ENCODE results near the gene E2F2.

E2F2 gene

GRCh38 chr1:23546897-23547584 lies 16.0 kb upstream of the E2F2 start:
- CTCF ChIA-PET = interaction anchor here (1.3 to 18.2 kb wide), 7 partner anchors 20 to 575 kb away, joined by 3 to 506 read pairs (median 29); no protein-coding TSS in a partner anchor
- H3K4me3 ChIP-seq (ENCODE audit: low read depth, low read length) = no peak overlapping the region
- no peak overlapping the region for H3K27ac ChIP-seq (ENCODE audit: extremely low read depth, low read depth, low read length)
- H3K4me1 ChIP-seq (ENCODE audit: control insufficient read depth, insufficient read depth, low read length) = no peaks in the 10 kb centered on the region
- POLR2A ChIA-PET = interaction anchor here (0.7 to 2.3 kb wide), 4 partner anchors 8 to 145 kb away, joined by 3 to 11 read pairs (median 4); partner anchors contain the start of genes ASAP3, ID3 and RPL11
- no peaks in the 10 kb centered on the region for H3K36me3 ChIP-seq (ENCODE audit: control insufficient read depth in 2 of 2, insufficient read depth in 1 of 2, low read length in 2 of 2)
- no peaks in the 10 kb centered on the region for H3K9me3 ChIP-seq (ENCODE audit: control insufficient read depth, insufficient read depth, low read depth, low read length)
- TF ChIP-seq SCRT2 (tag by site-specific recombination; IDR thresholded peaks at IDR 0.05) = peak; percentile 54; the same call in 1 of the 2 replicates
- no peak for TF ChIP-seq ZNF707 (tag by site-specific recombination; IDR thresholded peaks at IDR 0.05)

- Histone ChIP-seq H3K4me1 (ENCODE audit: control insufficient read depth, insufficient read depth, low read length) (no peaks in the 10 kb centered on the region), H3K27ac (ENCODE audit: extremely low read depth, low read depth, low read length) (no peak overlapping the region), H3K36me3 (ENCODE audit: control insufficient read depth in 2 of 2, insufficient read depth in 1 of 2, low read length in 2 of 2) (no peaks in the 10 kb centered on the region), H3K4me3 (ENCODE audit: low read depth, low read length) (no peak overlapping the region), H3K9me3 (ENCODE audit: control insufficient read depth, insufficient read depth, low read depth, low read length) (no peaks in the 10 kb centered on the region)
- ChIA-PET POLR2A (interaction anchor here (1.6 to 2.3 kb wide), 3 partner anchors 9 to 92 kb away, joined by 5 to 11 read pairs (median 9); partner anchors contain the start of gene ID3), CTCF (interaction anchor here (1.0 to 18.2 kb wide), 17 partner anchors 8 to 574 kb away, joined by 3 to 506 read pairs (median 5); partner anchors contain the start of gene E2F2)
- no peak for TF ChIP-seq ZNF311 (tag by site-specific recombination; IDR thresholded peaks at IDR 0.05; ENCODE audit: borderline replicate concordance)
- TF ChIP-seq ZNF600 (tag by site-specific recombination; IDR thresholded peaks at IDR 0.05) = no peak
- TF ChIP-seq ZNF610 (tag by site-specific recombination; IDR thresholded peaks at IDR 0.05; ENCODE audit: borderline replicate concordance) = no peak
- TF ChIP-seq ZBTB21 (tag by site-specific recombination; IDR thresholded peaks at IDR 0.05) = no peak
- no peak for TF ChIP-seq ZNF48 (tag by site-specific recombination; IDR thresholded peaks at IDR 0.05)
- no peak for TF ChIP-seq ZNF76 (tag by site-specific recombination; IDR thresholded peaks at IDR 0.05; ENCODE audit: borderline replicate concordance, low read depth)
- TF ChIP-seq PRDM2 (tag by site-specific recombination; IDR thresholded peaks at IDR 0.05; ENCODE audit: borderline replicate concordance) = no peak
- TF ChIP-seq ZNF140 (tag by site-specific recombination; IDR thresholded peaks at IDR 0.05) = no peak
- no peak for TF ChIP-seq ZNF175 (tag by site-specific recombination; IDR thresholded peaks at IDR 0.05)
- no peak for TF ChIP-seq ZNF121 (tag by site-specific recombination; IDR thresholded peaks at IDR 0.05)
- TF ChIP-seq ZNF561 (tag by site-specific recombination; IDR thresholded peaks at IDR 0.05; ENCODE audit: borderline replicate concordance) = no peak
- no peak for TF ChIP-seq ZBTB17 (tag by site-specific recombination; IDR thresholded peaks at IDR 0.05)
- TF ChIP-seq ZNF664 (tag by site-specific recombination; IDR thresholded peaks at IDR 0.05) = no peak
These were observed 14.8 kb upstream of the E2F2 start for GRCh38 chr1:23545851-23546250.
